Measurements from ENCODE around the gene RASSF9.

- TF ChIP-seq CTBP1 (IDR thresholded peaks at IDR 0.05; ENCODE audit: borderline replicate concordance), result no peak
- TF ChIP-seq SP1 (IDR thresholded peaks at IDR 0.05), result no peak
- TF ChIP-seq BHLHE40 (IDR thresholded peaks at IDR 0.05; ENCODE audit: borderline replicate concordance), result no peak
Measured at GRCh38 chr12:85779768-85780167, 56.4 kb downstream of the RASSF9 start.
